Activated naive CD8-positive, alpha-beta T cell (primary cell): Measurements from ENCODE around the gene STXBP5.

Experiments used
- H3K27ac Mint-ChIP-seq: one replicate; pipeline ENCODE4 v1.8.0; 2021; ENCODE audit warnings: mixed read lengths
- H3K27me3 Mint-ChIP-seq: one replicate; pipeline ENCODE4 v1.8.0; 2021; ENCODE audit warnings: mixed read lengths
- H3K36me3 Mint-ChIP-seq: one replicate; pipeline ENCODE4 v1.8.0; 2021; ENCODE audit warnings: mixed read lengths
- H3K4me1 Mint-ChIP-seq: one replicate; pipeline ENCODE4 v1.8.0; 2021; ENCODE audit warnings: low read depth, mixed read lengths
- H3K4me3 Mint-ChIP-seq: one replicate; pipeline ENCODE4 v1.8.0; 2021; ENCODE audit warnings: mild to moderate bottlenecking, mixed read lengths
- H3K9me3 Mint-ChIP-seq: one replicate; pipeline ENCODE4 v1.8.0; 2021; ENCODE audit warnings: low read depth, mixed read lengths

Gene STXBP5

DNA sequence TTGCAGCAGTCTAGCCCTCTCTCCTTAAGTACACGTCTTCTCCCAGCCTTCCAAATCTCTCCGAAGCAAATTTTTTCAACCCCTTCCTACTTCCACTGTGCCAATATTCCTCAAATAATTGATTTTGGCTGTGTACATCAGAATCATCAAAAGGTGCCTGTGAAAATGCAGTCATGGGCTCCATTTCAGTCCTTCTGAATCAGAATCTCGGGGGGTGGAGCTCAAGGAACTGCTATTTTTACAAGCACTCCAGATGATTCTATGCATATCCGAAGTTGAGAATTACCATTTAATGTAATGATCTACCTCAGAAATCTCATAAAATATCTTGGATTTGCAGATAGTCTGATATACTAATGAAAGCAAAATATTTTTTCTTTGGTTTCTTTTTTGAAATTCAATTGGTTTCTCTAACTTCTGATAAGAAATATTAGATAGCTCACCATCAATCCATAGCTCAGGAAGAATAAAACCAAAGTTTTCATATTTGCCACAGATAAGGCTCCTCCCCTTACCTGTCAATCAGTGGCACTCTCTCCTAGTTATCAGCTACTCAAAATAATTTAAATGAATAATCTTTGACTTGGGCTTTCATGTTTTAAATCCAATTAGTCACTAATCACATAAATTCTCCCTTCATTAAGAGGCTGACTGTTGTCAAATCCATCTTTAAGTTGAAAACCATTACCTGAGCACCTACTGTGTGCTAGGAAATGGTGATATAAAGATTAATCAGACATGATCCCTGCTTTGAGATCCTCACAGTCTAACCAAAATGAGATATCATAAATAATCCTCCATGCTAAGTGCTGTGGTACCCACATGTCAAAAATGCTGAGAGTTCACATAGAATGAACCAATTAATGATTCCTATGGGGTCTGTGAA lies 36.4 kb upstream of the STXBP5 start:
- Mint-ChIP-seq H3K4me1 (peaks cover 2% of the 10 kb centered on the region), H3K36me3 (peaks cover 7% of the 10 kb centered on the region), H3K27ac (no peak overlapping the region), H3K4me3 (no peak overlapping the region), H3K27me3 (peaks cover under 1% of the 10 kb centered on the region), H3K9me3 (no peaks in the 10 kb centered on the region)

DNA sequence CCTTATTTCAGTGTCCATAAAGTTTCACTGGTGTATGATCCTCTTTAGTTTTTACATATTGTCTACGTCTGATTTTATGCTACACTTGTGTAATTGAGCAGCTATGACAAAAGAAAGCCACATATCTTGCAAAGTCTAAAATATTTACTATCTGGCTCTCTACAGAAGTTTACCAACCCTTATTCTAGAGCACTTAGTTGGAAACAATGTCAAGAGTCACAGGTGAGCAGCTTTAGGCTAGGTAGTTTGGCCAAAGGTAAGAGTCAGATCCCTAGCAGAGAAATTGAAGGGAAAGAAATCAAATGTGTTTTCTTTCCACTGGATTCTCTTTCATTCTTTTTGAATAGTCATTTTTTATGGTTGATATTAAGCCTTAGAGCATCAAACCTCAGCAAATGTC lies 34.7 kb upstream of the STXBP5 start:
- H3K27ac Mint-ChIP-seq: no peak overlapping the region
- H3K27me3 Mint-ChIP-seq: no peaks in the 10 kb centered on the region
- H3K4me3 Mint-ChIP-seq: no peak overlapping the region
- peaks cover 2% of the 10 kb centered on the region for H3K4me1 Mint-ChIP-seq
- peaks cover 3% of the 10 kb centered on the region for H3K36me3 Mint-ChIP-seq
- no peaks in the 10 kb centered on the region for H3K9me3 Mint-ChIP-seq

DNA sequence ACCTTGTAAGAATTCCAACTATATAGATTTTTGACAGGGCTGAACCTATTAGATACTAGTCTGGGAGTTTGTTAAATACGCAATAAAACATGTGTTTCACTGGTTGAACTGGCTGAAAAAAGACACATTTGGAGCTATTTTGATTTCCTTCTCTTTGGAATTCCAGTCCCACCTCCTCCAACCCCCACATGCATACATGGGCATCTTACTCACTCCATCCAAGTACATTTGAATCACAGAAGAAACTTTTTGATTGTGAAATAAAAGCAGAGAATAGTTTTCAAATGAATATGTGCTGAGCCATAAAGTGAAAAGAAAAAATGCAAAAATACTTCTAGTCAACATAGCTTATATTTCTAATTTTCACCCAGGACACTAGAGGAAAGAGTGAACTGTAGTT lies 33.9 kb upstream of the STXBP5 start:
- no peaks in the 10 kb centered on the region for H3K27me3 Mint-ChIP-seq
- no peaks in the 10 kb centered on the region for H3K36me3 Mint-ChIP-seq
- H3K4me3 Mint-ChIP-seq: no peak overlapping the region
- H3K9me3 Mint-ChIP-seq: no peaks in the 10 kb centered on the region
- no peak overlapping the region for H3K27ac Mint-ChIP-seq
- H3K4me1 Mint-ChIP-seq: peaks cover 2% of the 10 kb centered on the region

DNA sequence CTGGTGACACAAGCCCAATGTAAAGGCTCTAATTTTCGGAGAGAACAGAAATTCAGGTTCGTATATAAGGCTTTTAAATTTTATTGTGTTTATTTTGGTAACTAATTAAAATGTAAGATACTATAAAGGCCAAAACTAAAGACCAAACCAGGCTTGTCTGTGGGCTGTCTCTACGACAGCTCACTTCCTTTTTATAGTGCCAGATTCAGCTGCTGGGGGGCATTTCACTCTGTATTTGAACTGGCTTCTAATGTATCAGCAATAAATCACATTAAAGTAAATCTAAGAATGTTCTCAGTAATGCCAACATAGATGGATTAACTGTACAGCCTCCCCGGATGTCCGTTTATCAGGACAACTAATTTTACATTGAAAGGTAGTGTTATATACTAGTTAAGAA lies 31.1 kb upstream of the STXBP5 start:
- Mint-ChIP-seq H3K36me3 (no peaks in the 10 kb centered on the region), H3K4me3 (no peak overlapping the region), H3K9me3 (no peaks in the 10 kb centered on the region), H3K27me3 (no peaks in the 10 kb centered on the region), H3K4me1 (no peaks in the 10 kb centered on the region), H3K27ac (no peak overlapping the region)

DNA sequence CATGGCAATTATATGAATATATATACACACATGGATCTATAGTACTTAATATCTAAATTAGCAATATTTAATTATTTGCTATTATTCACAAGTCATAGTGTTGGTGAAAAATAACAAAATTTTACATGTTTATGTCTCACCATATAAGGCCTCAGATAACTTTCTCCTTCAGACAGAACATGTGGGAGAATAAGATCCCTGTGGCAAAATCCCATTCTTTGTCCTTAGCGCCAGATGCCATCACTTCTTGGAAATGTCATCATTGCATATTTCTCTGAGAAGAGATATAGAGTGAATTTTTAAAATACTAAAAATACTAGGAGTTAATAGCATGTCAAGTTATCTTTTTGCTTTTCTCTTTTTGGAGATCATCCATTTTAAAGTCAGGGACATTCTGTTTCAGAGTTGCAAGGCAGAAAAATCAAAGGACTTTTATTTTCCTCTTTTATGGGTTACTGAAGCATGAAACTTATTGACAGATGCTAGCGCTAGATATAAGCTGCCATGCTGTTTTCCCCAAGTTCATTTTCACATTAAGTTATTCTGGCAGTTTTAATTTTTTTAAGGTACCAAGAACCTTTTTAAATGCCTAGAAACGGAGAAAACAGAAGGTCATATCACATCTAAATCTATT lies 30.4 kb upstream of the STXBP5 start:
- Mint-ChIP-seq H3K36me3 (no peaks in the 10 kb centered on the region), H3K27me3 (no peaks in the 10 kb centered on the region), H3K9me3 (no peaks in the 10 kb centered on the region), H3K4me3 (no peak overlapping the region), H3K4me1 (no peaks in the 10 kb centered on the region), H3K27ac (no peak overlapping the region)

DNA sequence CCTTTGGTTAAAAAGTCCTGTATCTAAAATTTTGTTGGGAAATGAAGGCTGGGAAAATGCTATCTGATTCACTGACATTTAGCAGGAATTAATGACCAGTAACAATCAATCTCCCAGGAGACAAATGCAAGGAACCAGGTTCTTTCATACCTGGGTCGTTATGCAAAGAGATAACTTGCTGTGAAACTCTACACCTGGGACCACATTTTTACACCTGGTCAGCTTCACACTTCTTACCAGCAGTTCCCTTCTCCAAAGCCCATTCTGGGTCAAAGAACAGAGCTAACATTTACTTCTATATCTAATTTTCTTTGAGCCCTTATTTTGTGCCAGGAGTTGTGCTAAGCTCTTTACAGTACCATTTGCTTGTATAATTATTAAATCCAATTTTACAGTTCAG lies 27.4 kb upstream of the STXBP5 start:
- H3K27me3 Mint-ChIP-seq: no peaks in the 10 kb centered on the region
- no peaks in the 10 kb centered on the region for H3K9me3 Mint-ChIP-seq
- no peaks in the 10 kb centered on the region for H3K36me3 Mint-ChIP-seq
- no peak overlapping the region for H3K27ac Mint-ChIP-seq
- no peak overlapping the region for H3K4me3 Mint-ChIP-seq
- no peaks in the 10 kb centered on the region for H3K4me1 Mint-ChIP-seq

DNA sequence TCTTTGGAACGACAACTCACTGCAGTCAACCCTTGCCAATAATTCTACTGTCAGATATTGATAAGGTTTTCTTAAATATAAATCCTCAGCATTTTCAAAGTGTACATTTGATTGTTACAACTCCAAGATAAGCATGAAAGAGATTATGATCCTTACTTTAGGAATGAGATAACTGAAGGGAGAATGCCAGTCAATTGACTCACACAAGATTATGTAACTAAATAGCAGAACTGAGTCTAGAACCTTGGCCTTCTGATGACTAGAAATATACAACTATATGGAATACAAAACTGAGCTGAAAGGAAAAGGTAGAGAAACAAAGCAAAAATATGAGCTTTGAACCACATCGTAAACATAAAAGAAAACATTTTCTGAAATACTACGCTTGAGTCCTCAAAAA lies 26.9 kb upstream of the STXBP5 start:
- H3K9me3 Mint-ChIP-seq: no peaks in the 10 kb centered on the region
- H3K4me3 Mint-ChIP-seq: no peak overlapping the region
- H3K36me3 Mint-ChIP-seq: no peaks in the 10 kb centered on the region
- no peak overlapping the region for H3K27ac Mint-ChIP-seq
- no peaks in the 10 kb centered on the region for H3K27me3 Mint-ChIP-seq
- H3K4me1 Mint-ChIP-seq: no peaks in the 10 kb centered on the region

DNA sequence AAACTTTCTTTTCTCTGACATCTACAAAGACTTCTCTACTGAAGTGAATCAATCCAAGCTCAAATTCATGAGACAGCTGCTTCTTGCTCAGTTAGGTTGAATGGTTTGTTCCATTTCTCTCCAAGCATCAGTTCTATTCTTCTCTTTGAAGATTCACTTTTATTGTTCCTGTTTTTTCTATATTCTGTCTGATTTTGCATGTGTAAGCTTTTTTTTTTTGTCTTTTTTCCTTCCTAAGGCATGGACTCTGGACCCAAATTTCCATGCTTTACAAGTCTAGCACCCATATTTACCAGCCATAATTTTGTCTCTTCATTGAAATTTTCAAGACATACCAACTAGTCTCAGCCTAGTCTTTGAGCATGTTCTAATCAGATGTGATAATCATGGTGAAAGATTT lies 25.9 kb upstream of the STXBP5 start:
- Mint-ChIP-seq H3K27ac (no peak overlapping the region), H3K27me3 (no peaks in the 10 kb centered on the region), H3K4me1 (no peaks in the 10 kb centered on the region), H3K36me3 (no peaks in the 10 kb centered on the region), H3K4me3 (no peak overlapping the region), H3K9me3 (no peaks in the 10 kb centered on the region)

DNA sequence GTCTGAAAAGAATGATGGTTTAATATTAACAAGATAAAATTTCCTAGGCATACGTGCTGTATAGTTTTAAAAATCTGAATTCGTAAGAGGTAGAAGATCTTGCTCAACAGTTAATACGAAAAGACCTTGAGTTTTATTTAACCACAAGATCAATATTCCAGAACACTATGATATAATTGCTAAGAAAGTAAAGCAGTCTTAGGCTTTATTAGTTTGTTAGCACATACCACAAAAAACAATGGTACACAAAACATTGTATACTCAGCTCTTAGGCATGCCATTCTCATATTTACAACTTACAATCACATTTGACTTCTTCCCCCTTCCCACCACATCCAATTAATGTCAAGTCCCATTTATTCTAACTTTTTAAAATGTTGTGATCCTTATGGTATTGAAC lies 24.4 kb upstream of the STXBP5 start:
- no peak overlapping the region for H3K27ac Mint-ChIP-seq
- H3K4me1 Mint-ChIP-seq: no peaks in the 10 kb centered on the region
- H3K4me3 Mint-ChIP-seq: no peak overlapping the region
- H3K9me3 Mint-ChIP-seq: no peaks in the 10 kb centered on the region
- H3K36me3 Mint-ChIP-seq: no peaks in the 10 kb centered on the region
- no peaks in the 10 kb centered on the region for H3K27me3 Mint-ChIP-seq

DNA sequence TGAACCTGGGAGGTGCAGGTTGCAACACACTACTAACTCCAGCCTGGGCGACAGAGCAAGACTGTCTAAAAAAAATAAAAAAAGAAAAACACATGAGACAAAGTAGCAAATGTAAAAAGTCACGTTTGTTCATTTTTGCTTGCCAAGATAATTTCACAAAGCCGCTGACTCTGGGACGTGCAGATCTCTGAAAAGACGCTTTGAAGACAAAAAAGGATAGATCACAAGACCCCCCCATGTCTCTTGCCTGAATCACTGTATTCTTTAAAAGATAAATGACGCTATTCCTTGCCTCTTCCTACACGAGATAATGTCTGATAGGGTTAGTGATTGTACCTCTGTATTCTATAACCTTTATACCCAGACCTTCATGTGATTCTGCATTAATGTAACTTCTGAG lies 23.3 kb upstream of the STXBP5 start:
- Mint-ChIP-seq H3K9me3 (no peaks in the 10 kb centered on the region), H3K27ac (no peak overlapping the region), H3K27me3 (peaks cover 3% of the 10 kb centered on the region), H3K4me3 (no peak overlapping the region), H3K36me3 (peaks cover 3% of the 10 kb centered on the region), H3K4me1 (no peaks in the 10 kb centered on the region)

DNA sequence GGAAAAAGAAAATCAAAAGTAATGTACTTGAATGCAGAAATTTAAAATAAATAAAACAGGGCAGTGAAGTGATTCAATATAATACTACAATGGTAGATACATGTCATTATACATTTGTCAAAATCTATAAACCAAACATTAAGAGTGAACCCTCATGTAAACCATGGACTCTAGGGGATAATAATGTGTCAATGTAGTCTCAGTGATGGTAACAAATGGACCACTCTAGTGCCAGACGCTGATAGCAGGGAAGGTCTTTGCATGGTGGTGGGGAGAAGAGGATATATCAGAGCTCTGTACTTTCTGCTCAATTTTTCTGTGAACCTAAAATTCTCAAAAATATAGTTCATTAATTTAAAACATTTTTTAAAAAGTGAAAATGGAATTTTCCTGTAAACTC lies 19.8 kb upstream of the STXBP5 start:
- no peaks in the 10 kb centered on the region for H3K4me1 Mint-ChIP-seq
- H3K4me3 Mint-ChIP-seq: no peak overlapping the region
- peaks cover 3% of the 10 kb centered on the region for H3K27me3 Mint-ChIP-seq
- no peak overlapping the region for H3K27ac Mint-ChIP-seq
- H3K9me3 Mint-ChIP-seq: no peaks in the 10 kb centered on the region
- peaks cover 3% of the 10 kb centered on the region for H3K36me3 Mint-ChIP-seq

DNA sequence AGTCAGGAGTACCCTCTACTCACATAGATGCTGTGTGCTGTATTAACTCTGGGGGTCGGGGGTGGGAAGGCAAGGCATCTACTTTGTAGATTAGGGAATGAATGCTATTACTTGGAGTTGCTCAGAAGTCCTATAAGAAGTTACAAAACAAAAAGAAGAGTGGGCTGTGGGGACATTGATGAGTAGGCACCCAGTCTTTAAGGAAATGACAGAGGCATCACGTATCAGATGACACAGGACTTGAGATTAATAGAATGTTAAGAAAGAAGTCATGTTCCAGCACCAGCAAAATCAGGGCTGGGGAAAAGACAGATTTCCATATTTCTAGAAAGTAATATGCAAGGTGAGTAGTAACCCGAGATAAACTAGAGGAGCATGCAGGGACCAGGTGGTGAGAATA lies 19.0 kb upstream of the STXBP5 start:
- Mint-ChIP-seq H3K4me1 (no peaks in the 10 kb centered on the region), H3K27ac (no peak overlapping the region), H3K27me3 (peaks cover 3% of the 10 kb centered on the region), H3K36me3 (peaks cover 3% of the 10 kb centered on the region), H3K4me3 (no peak overlapping the region), H3K9me3 (no peaks in the 10 kb centered on the region)

DNA sequence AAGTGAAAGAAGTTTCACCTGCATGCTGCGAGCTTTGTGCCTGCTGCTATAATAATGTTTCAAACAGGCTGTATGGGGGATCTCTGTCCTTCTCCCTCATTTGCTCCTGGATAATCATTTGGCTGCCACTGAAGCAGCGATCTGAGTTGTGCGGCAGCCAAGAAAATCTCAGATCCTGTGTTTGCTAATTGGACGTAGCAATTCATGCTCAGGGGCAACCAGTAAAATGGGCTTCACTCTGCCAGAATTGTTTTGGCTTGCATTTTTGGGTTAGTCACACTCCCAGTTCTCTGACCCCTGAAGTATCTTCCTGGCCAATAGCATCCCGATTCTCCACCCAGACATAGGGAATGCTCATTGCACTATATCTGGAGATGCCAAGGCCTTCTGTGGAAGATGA lies 13.7 kb upstream of the STXBP5 start:
- Mint-ChIP-seq H3K27ac (no peak overlapping the region), H3K27me3 (no peaks in the 10 kb centered on the region), H3K9me3 (no peaks in the 10 kb centered on the region), H3K36me3 (no peaks in the 10 kb centered on the region), H3K4me3 (no peak overlapping the region), H3K4me1 (peaks cover 14% of the 10 kb centered on the region)

DNA sequence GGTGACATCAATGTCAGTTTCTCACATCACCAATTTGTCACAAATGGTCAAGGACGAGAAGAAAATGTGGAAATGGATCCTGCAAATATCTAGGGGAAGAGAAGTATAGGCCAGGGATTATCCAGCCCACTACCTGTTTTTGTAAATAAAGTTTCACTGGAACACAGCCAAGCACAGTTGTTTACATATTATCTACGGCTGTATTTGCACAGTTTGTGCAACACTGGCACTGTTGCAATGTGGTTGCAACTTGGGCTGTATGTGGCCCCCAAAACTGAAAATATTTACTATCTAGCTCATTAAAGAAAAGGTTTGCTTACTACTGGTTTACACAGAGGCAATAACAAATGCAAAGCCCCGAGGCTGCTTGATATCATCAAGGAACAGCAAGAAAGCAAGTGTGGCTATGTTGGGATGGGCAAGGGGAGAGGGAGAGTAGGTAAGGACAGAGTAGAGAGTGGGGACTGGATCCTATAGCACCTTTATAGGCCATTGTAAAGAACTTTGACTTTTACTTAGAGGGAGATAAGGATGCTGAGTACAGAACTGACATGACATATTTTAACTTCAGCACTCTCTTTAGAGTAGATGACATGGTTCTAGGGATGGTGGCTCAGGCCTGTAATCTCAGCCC lies 11.8 kb upstream of the STXBP5 start:
- Mint-ChIP-seq H3K9me3 (no peaks in the 10 kb centered on the region), H3K36me3 (no peaks in the 10 kb centered on the region), H3K4me3 (no peak overlapping the region), H3K27ac (no peak overlapping the region), H3K4me1 (peaks cover 23% of the 10 kb centered on the region), H3K27me3 (no peaks in the 10 kb centered on the region)

DNA sequence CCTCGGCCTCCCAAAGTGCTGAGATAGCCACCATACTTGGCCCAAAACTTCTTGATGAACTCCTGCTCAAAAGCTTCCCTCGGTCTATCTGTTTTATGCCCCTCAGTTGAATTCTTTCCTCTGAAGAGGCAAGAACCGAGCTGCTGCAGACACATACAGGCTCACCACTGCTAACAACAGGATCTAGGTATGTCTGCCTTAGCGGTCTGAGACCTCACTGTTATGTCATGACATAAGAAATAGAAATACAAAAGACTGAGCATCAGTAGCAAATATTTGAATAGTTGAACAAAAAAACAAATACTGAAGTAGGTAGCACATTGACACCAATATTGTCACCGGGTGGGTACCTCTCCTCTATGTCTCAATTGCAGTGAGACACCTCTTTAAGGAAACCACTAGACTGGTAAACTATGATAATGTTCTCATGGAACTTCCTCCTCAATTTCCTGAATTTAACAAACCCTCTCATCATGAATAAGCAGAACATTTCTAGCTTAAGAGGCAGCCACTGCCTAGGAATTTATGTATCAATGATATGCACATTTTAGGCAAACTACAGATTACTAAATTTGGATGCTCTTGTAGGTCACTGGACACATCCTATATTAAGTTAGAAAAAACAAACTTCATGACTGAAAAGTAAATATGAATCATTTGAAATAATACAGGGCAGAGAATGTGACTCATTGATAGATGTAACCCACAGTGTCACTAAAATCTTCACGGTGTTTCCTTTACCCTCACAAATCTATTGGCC lies 9.4 kb upstream of the STXBP5 start:
- peak overlapping the region; percentile 44 for H3K4me3 Mint-ChIP-seq
- H3K36me3 Mint-ChIP-seq: no peaks in the 10 kb centered on the region
- peaks cover 23% of the 10 kb centered on the region for H3K4me1 Mint-ChIP-seq
- H3K27me3 Mint-ChIP-seq: no peaks in the 10 kb centered on the region
- peak overlapping the region; percentile 79 for H3K27ac Mint-ChIP-seq
- no peaks in the 10 kb centered on the region for H3K9me3 Mint-ChIP-seq
